K562 (cell line): ENCODE results near the gene NADSYN1. TPM values are rescaled to one million over a fixed set of nuclear protein-coding genes. Genes with fewer than 3 reads are reported as not detected.

Experiments used
- ATAC-seq: fragments of 200-7000 bp; cut with Tn5 transposase; 3 replicates; pipeline ENCODE4 v1.9.1; 2020; ENCODE audit warnings: moderate library complexity
- BruUV-seq: library from RNA; stranded (reverse); fragments of 400-500 nt; replicated peaks from 2 replicates; lab custom pipeline; 2021; lab: Mats Ljungman, UMichigan
- CTCF ChIA-PET: fragments of 300-600 bp; formaldehyde crosslinking; extraction: SDS; loops from one replicate; lab custom pipeline; 2021; ENCODE audit warnings: low intra/inter-chr PET ratio; lab: Yijun Ruan, JAX
- POLR2A ChIA-PET: fragments of 300-600, 350-650 bp; sonication (Branson Sonifier 250); formaldehyde crosslinking; extraction: SDS; loops from one replicate; lab custom pipeline; 2021; ENCODE audit warnings: antibody characterized with exemption, inconsistent platforms; lab: Yijun Ruan, JAX
- DNase-seq, 4 experiments: peaks; one replicate each; pipeline versions ENCODE4 v3.0.0 to v3.0.0-alpha.2; 2011 to 2018; ENCODE audit warnings: low spot score in 3 of 4, mixed read lengths in 3 of 4; ENCODE audit errors: extremely low read depth in 1 of 4
- FAIRE-seq: peaks from 2 replicates; lab custom pipeline; 2011; peaks lifted over from hg19 to GRCh38; lab: Jason Lieb, UNC
- H2AFZ ChIP-seq: 2 replicates; pipeline ENCODE4 v1.6.0; 2011; ENCODE audit warnings: low read depth, low read length, control low read depth, inconsistent platforms
- H3K27ac ChIP-seq: fragments of 200-600 bp; 3 replicates; pipeline ENCODE4 v1.8.0; 2011; ENCODE audit warnings: low read depth, mild to moderate bottlenecking, control low read depth, inconsistent platforms, low read length, moderate library complexity, mixed read lengths; ENCODE audit errors: extremely low read depth
- H3K27me3 ChIP-seq, 2 experiments: fragments of 300-600 bp in 1 of 2; 2 replicates in 1 of 2; 3 replicates in 1 of 2; pipeline versions ENCODE4 v1.6.0 to v1.8.0; 2011; ENCODE audit warnings: inconsistent platforms in 2 of 2, low read length in 2 of 2, mild to moderate bottlenecking in 1 of 2, mixed read lengths in 1 of 2, moderate library complexity in 1 of 2; ENCODE audit not compliant: control insufficient read depth in 2 of 2, insufficient read depth in 2 of 2
- H3K36me3 ChIP-seq: fragments of 300-600 bp; 3 replicates; pipeline ENCODE4 v1.8.0; 2011; ENCODE audit warnings: mild to moderate bottlenecking, low read length, inconsistent platforms; ENCODE audit not compliant: control insufficient read depth, insufficient read depth
- H3K4me1 ChIP-seq, 2 experiments: fragments of 200-600 bp in 1 of 2; replicated peaks in 1 of 2; 2 replicates in 1 of 2; 3 replicates in 1 of 2; pipeline versions ENCODE4 v1.5.1 to v1.8.0; 2011; ENCODE audit warnings: inconsistent platforms in 2 of 2, low read length in 2 of 2, mild to moderate bottlenecking in 1 of 2, mixed read lengths in 1 of 2, moderate library complexity in 1 of 2; ENCODE audit not compliant: control insufficient read depth in 2 of 2, insufficient read depth in 2 of 2
- H3K4me2 ChIP-seq: 2 replicates; pipeline ENCODE4 v1.6.1; 2011; ENCODE audit warnings: low read length, control low read depth, inconsistent platforms, mixed read lengths; ENCODE audit not compliant: insufficient read depth
- H3K4me3 ChIP-seq: fragments of 200-600 bp; sonication (generic), shearing (Covaris generic); 2 replicates; pipeline ENCODE4 v1.5.1; 2016; ENCODE audit warnings: control low read depth, inconsistent platforms
- H3K79me2 ChIP-seq: fragments of 200-600 bp; 3 replicates; pipeline ENCODE4 v1.8.0; 2011; ENCODE audit warnings: low read length, inconsistent platforms; ENCODE audit not compliant: control insufficient read depth, insufficient read depth
- H3K9ac ChIP-seq, 2 experiments: 2 replicates each; pipeline versions ENCODE4 v1.6.0 to v1.6.1; 2011; ENCODE audit warnings: low read depth in 2 of 2, low read length in 2 of 2, control low read depth in 1 of 2, inconsistent platforms in 1 of 2, mild to moderate bottlenecking in 1 of 2, mixed read lengths in 1 of 2; ENCODE audit not compliant: insufficient read depth in 1 of 2
- H3K9me1 ChIP-seq: one replicate; pipeline ENCODE4 v1.6.0; 2011; ENCODE audit warnings: inconsistent platforms, mild to moderate bottlenecking, low read length, moderate library complexity; ENCODE audit not compliant: control insufficient read depth, insufficient read depth
- H3K9me3 ChIP-seq: replicated peaks from 2 replicates; pipeline ENCODE4 v1.5.1; 2011; ENCODE audit warnings: low read depth, low read length, inconsistent platforms; ENCODE audit not compliant: control insufficient read depth, insufficient read depth
- H4K20me1 ChIP-seq: replicated peaks from 2 replicates; pipeline ENCODE4 v1.6.1; 2011; ENCODE audit warnings: low read length, inconsistent platforms, mixed read lengths; ENCODE audit not compliant: control insufficient read depth, insufficient read depth
- ARID1B ChIP-seq: fragments of 450-650 bp; IDR thresholded peaks from 2 replicates; pipeline ENCODE4 v1.6.1; 2016; ENCODE audit warnings: antibody characterized with exemption, mild to moderate bottlenecking, inconsistent platforms
- CREB3 ChIP-seq: fragments of 450-650 bp; conservative IDR thresholded peaks from 2 replicates; pipeline ENCODE4 v1.6.1; 2016; ENCODE audit warnings: missing genetic modification characterization, low read depth, mild to moderate bottlenecking, missing compliant biosample characterization, moderate library complexity
- ESRRA ChIP-seq: fragments of 450-650 bp; IDR thresholded peaks from 2 replicates; pipeline ENCODE4 v1.6.1; 2014; ENCODE audit warnings: low read depth, mild to moderate bottlenecking, moderate library complexity, borderline replicate concordance
- KDM2B ChIP-seq: fragments of 250-450 bp; sonication (Bioruptor Pico); IDR thresholded peaks from 2 replicates; pipeline ENCODE4 v1.8.0; 2021; ENCODE audit warnings: mild to moderate bottlenecking, moderate library complexity
- MBD2 ChIP-seq: sonication (generic); IDR thresholded peaks from 2 replicates; pipeline ENCODE4 v1.6.1; 2016; ENCODE audit warnings: low read depth, borderline replicate concordance
- TAL1 ChIP-seq: fragments of 450-650 bp; IDR thresholded peaks from 2 replicates; pipeline ENCODE4 v1.6.1; 2016; ENCODE audit warnings: mild to moderate bottlenecking
- WGBS: fragments of 100-300 bp; shearing (Covaris generic); methylation state at CpG from one replicate; pipeline ENCODE4 v1.1.6; 2016; ENCODE audit warnings: low coverage, mixed read lengths; ENCODE audit not compliant: insufficient coverage; ENCODE audit errors: missing lambda C conversion rate; 5-methylcytosine and 5-hydroxymethylcytosine counted together
- in situ Hi-C: fragments of 300-500 bp; cut with MboI; formaldehyde crosslinking; loops from 4 replicates; pipeline ENCODE4 v1.15.0; 2018; ENCODE audit warnings: inconsistent platforms, mixed read lengths
- intact Hi-C: fragments of 100-400 bp; cut with micrococcal nuclease; formaldehyde crosslinking; loops from 2 replicates; pipeline ENCODE4 v1.14.2; 2022
- polyA plus RNA-seq, 8 experiments: library from polyadenylated mRNA; depleted of rRNA in 4 of 8; stranded (reverse) in 5 of 8; unstranded in 3 of 8; fragments of >200 nt; fragmentation: Nextera tagmentation in 2 of 8; fragmentation: Illumina TruSeq in 1 of 8; extraction: Ambion mirVana in 2 of 8; extraction: Trizol in 1 of 8; gene quantifications; 2 replicates each; pipeline versions ENCODE4 v1.2.1 to v1.2.3, GENCODE V29; 2011 to 2014; ENCODE audit warnings: inconsistent platforms in 1 of 8, missing spikeins in 1 of 8
- total RNA-seq, 7 experiments: library from RNA; depleted of rRNA in 6 of 7; stranded (reverse); fragments of >200 nt in 6 of 7; fragmentation: Illumina TruSeq in 2 of 7; extraction: Trizol in 2 of 7; gene quantifications; 2 replicates each; pipeline versions ENCODE4 v1.2.1 to v1.2.3, GENCODE V29; 2011 to 2021; ENCODE audit warnings: low replicate concordance in 1 of 7

NADSYN1 gene
- total and polyA plus RNA-seq, 9 of the 15 experiments (the other 6 are each of a cell fraction or from before 2014, with no cell fraction given), result 12.7 to 57.3 (median 42.1) TPM

DNA sequence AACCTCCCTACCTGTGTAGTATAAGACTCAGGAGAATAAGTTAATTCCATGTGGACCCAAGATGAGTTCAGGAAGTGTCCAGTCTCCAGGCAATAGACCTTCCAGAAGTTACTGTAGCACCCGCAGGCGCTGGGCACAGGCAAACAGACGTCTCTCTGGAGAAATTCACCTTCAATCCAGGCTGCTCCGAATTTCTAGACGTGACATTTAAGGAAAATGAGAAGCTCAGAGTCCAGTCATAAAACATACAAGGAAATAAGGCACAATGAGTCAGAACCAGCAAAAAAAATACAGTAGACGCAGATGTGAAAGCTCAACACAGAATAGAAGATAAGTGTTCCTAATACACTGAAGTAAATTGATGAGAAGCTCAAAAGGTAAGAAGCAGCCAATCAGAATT lies 14.2 kb downstream of the NADSYN1 start:
- POLR2A ChIA-PET, result no interaction called here
- no peak overlapping the region for H3K4me3 ChIP-seq
- H3K79me2 ChIP-seq, result no peaks in the 10 kb centered on the region
- 96% methylated on average over 6 of the region's 6 CpGs for WGBS
- TF ChIP-seq CREB3 (tag) (no peak), ESRRA (no peak), ARID1B (no peak), KDM2B (no peak), TAL1 (no peak), MBD2 (no peak)
- H2AFZ ChIP-seq, result no peak overlapping the region
- no peaks in the 10 kb centered on the region for H3K27me3 ChIP-seq
- CTCF ChIA-PET, result no interaction called here
- H3K9me1 ChIP-seq, result no peaks in the 10 kb centered on the region
- H3K9ac ChIP-seq, result no peak overlapping the region
- ATAC-seq (no peak), DNase-seq (no peak), FAIRE-seq (no peak)
- no peak overlapping the region for H3K4me2 ChIP-seq
- H3K27ac ChIP-seq, result no peak overlapping the region
- H3K36me3 ChIP-seq, result peaks cover 31% of the 10 kb centered on the region; the same call in 2 of the 3 replicates
- in situ Hi-C loops, result no loop called here
- intact Hi-C loops, result no loop called here
- BruUV-seq, result no TSS peak
- H4K20me1 ChIP-seq, result no peaks in the 10 kb centered on the region
- H3K9me3 ChIP-seq, result no peaks in the 10 kb centered on the region
- H3K4me1 ChIP-seq, result no peaks in the 10 kb centered on the region
